ENCODE data around the gene FRYL.
"Not testable (repeated sequence)": the region's sequence is repeated elsewhere in the genome, so short reads cannot be mapped to it uniquely, and the experiment has no call there.

The FRYL gene

GRCh38 chr4:48653217-48654014 lies 126.7 kb downstream of the FRYL start:
- DNase-seq: no peak

DNA sequence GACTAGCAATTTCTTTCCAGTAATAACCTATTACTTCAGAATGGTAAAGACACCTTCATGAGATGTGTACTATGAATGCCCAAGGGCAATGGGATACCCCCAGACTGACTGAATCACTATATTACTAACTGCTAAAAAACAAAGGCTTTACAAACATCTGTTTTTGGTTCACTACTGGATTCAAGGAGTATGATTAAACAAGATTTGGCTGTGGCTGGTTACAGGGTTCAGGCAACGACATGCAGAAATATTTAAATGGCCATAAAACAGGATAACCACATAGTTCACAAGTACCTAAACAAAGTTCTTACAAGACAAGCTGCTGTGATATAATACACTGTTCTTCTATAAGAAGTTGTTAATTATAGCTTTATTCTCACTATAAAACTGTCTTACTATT lies 128.2 kb downstream of the FRYL start:
- no peak for DNase-seq

GRCh38 chr4:48649505-48649904 lies 130.6 kb downstream of the FRYL start:
- no peak for DNase-seq

DNA sequence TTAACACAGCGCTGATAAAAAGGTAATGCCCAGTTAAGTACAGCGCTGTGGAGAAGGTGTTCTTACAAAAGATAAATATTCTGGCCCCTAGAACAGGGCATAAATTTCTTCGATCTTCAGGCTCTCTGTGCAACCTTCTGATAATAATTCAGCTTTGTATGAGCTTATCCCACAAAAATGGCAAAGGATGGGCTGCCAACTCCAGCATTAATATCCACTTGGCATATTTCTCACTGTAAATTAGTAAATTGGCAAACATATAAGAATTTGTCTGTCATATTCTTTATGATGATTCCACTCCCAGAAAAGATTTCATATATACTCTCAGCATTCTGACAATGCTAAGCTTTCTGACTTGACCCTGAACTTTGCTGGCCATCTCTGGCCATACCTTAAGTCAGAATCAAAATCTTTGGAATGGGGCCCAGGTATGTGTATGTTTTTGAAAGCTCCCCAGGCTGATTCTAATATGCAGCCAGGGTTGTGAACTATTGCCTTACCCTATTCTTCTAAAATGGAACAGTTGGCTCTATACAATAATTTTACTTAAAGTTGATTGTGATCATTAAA lies 134.8 kb downstream of the FRYL start:
- DNase-seq: no peak

DNA sequence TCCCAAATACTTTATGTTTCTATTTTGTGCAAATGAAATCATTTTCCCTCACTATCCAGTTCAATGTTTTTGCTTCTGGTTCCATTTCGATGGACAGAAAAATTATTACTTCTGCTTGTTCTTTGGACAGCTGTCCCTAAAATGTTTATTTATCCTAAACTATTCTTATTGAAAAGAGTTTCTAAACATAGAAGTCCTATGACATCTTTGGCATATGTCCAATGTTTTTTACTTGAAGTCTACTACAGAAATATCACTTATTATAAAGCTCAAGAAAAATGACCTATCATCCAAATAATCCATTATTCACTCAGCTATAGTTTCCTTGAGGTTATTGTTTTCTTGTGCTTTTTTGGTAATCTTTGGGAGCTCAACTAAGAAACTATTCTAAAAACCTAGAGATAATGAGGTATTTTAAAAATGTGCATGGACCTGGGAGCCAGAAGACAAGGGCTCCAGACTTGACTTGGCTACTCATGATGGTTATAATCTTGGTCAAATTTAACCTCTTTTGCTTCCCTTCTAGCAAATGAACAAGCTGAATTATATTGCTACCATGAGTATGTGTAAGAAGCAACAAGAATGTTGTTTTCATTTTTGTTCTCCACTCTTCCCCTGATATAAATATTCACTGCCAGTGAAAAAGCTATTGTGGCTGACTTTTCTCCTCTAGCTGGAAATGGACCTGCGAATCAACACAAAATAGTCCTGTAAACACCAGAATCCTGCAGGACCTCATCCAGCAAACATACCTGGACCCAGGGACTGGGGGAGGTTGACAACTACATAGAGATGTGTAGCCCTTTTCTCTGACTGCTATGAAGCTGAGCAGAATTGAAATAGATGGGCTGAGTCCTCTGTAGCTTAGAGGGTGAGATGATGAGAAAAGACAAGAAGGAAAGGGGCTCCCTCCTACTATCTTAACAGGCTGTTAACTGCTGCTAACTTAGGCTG lies 137.4 kb downstream of the FRYL start:
- DNase-seq: no peak

DNA sequence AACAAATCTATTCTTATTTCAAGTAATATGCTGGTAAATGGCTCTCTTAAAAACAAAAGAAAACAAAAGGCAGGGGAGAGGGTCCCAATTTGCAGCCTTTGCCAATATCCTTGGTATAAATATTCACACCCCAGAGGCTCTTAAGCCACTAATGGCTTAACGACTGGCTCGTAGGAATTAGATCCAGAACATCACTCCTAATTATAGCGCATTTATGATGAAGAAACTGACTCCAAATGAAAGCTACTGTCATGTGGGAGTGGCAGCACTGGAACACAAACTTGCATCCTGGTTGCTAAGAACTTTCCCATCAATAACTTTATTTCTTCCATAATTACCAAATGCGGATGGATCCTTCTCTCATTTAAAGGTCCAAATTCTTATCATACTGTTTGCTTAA lies 138.7 kb downstream of the FRYL start:
- DNase-seq: no peak

DNA sequence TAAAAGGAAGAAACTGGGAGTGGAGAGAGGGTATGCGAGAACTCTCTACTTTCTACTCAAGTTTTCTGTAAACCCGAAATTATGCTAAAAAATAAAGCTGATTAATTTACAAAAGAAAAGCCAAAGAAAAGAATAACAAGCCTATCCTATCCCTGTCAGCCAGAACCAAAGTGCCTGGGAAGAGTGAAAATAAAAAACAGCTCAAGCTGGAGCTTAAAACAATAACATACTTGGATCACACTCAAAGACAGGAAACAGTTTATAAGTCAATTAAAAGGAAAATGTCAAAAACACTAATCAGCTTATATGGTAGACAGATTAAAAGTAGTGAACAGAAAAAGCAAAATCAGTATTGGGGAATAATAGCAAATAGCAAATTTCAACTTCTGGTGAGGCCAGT lies 139.4 kb downstream of the FRYL start:
- no peak for DNase-seq

- DNase-seq: no peak
Observed at GRCh38 chr4:48640225-48640624, 139.9 kb downstream of the FRYL start.

DNA sequence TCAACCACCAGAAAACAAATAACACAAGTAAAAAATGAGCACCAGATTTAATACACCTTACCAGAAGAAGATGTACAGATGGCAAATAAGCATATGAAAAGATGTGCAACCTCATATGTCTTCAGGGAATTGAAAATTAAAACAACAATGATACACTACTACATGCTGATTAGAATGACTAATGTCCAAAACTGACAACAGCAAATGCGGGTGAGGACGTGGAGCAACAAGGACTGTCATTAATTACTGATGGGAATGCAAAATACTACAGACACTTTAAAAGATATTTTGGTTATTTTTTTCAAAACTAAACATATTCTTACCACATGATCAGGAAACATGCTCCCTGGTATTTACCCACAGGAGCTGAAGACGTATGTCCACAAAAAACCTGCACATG lies 140.3 kb downstream of the FRYL start:
- DNase-seq: no peak

GRCh38 chr4:48638586-48638985 lies 141.5 kb downstream of the FRYL start:
- DNase-seq: not testable (repeated sequence)

- DNase-seq: no peak
Observed at GRCh38 chr4:48636911-48637310, 143.2 kb downstream of the FRYL start.

GRCh38 chr4:48635980-48636379 lies 144.1 kb downstream of the FRYL start:
- no peak for DNase-seq

GRCh38 chr4:48635310-48635709 lies 144.8 kb downstream of the FRYL start:
- no peak for DNase-seq

- no peak for DNase-seq
Observed at GRCh38 chr4:48634688-48635308, 145.3 kb downstream of the FRYL start.

DNA sequence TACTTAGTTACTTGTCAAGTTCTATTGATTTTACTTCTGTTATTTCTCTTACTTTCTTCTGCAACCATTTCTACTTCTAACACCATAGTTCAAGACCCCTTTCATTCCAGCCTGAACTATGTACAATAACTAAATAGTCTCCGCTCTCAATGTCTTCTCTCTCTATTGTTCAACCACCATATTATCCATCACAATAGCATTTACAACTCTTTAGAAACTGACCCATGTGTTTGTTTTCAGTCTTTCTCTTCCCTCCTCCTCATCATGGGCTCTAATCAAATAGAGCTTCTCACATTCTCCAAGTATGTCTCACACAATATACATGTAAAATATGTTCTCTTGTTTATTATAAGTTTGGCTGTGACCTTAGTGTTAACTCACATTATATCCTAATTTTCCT lies 146.4 kb downstream of the FRYL start:
- no peak for DNase-seq

GRCh38 chr4:48629458-48629857 lies 150.6 kb downstream of the FRYL start:
- DNase-seq: no peak

DNA sequence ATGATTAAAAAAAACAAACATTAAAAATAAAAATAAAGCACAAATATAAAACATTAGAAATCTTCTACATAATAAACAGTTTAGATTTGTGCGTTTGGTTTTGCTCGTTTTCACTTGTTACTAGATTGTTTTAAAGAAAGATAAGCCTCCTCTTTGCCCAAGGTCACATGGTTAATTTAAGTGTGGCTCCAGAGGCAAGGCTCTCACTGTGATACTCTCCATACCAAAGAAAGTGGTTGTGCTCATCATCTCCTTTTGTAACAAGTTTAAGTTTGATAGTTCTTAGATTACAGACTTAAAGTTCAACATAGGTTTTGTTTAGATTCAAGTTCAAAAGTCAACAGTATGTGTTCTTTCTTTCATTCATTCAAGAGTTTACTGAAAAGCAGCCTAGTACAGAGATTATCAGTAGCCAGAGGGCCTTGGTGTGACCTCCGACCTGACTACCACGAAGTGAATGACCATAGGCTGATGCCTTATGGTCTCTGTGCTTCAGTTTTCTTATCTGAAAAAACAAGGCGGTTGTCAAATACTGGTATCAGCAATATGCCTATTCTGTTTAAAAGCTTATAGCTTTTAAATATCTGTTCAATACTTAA lies 156.8 kb downstream of the FRYL start:
- DNase-seq: no peak

DNA sequence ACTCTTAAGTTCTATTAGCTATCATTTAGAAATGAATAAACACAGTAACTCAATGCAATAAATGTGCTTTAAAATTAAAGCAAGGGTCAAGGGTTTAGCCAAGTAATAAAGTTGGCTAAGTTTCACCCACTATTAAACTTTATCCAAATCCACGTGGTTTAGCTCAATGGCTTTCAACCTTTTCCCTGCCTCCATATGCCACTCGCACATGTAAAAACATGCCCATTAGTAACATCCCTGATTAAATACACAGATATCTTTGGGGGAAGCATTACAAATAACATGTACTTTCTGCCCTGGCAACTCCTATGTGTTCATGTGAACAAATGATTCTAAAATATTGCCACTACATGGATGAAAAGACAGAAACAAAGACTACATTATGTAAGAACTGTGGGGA lies 159.2 kb downstream of the FRYL start:
- no peak for DNase-seq

DNA sequence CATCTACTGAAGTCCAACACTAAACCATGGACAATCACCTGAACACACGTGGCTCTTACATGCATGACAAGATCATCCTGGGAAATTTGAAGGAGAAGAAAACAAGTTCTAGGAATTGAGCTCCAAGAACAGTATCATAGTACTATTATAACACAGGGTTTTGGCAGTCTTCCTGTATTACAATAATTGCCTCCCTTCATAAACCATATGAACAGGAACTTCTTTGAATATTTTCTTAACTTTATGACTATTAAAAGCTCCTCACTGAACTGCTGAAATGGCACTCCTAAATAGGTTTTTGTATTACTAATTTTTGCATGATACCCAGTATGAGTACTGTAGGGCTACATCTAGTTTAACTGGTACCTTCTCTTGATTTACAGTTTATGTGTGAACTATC lies 160.0 kb downstream of the FRYL start:
- no peak for DNase-seq

GRCh38 chr4:48604527-48604926 lies 175.6 kb downstream of the FRYL start:
- DNase-seq: no peak

GRCh38 chr4:48604041-48604440 lies 176.0 kb downstream of the FRYL start:
- no peak for DNase-seq

DNA sequence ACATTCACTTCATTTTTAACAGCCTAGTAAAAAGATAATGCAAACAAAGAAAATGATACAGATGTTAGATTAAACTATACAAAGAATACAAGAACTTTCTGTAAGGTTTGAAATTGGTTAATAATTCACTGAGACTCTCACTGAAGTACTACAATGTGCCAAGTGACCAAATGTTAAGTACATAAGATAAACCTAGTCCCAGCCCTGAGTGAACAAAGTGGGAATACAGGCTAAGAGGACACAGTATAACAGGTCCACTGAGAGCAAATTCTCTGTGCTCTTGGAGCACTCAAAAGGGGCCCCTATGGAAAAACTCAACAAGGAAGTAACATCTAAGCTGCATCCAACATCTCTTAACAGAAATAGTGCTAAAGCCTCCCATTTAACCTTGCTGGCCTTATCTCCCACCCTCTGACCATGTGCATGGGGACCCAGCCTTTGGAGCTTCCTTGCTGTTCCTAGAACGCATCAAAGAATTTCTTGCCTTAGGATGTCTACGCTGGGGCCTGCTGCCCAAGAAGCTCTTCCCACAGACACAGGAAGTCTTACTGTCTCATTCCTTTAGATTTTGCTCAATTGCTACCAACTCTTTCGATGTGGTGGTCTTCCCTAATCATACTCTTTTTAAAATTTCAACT lies 176.6 kb downstream of the FRYL start:
- no peak for DNase-seq
